SK-N-SH (cell line): ENCODE measurements around the gene AIMP1. TPM values are rescaled to one million over a fixed set of nuclear protein-coding genes. Genes with fewer than 3 reads are reported as not detected.

Source experiments
- CTCF ChIA-PET: fragments of 300-600, 350-600 bp; formaldehyde crosslinking; extraction: SDS; loops from one replicate; lab custom pipeline; 2021; lab: Yijun Ruan, JAX
- POLR2A ChIA-PET: fragments of 350-600 bp; sonication (Branson Sonifier 250); formaldehyde crosslinking; extraction: SDS; loops from one replicate; lab custom pipeline; 2020; ENCODE audit warnings: antibody characterized with exemption, inconsistent platforms; lab: Yijun Ruan, JAX
- DNase-seq: peaks from one replicate; pipeline ENCODE4 v3.0.0; 2012
- H2AFZ ChIP-seq: fragments of 200-600 bp; sonication (generic); 2 replicates; pipeline ENCODE4 v1.8.1; 2016; ENCODE audit warnings: antibody characterized with exemption, mild to moderate bottlenecking, low read depth
- H3F3A ChIP-seq: fragments of 200-600 bp; sonication (generic); replicated peaks from 2 replicates; pipeline ENCODE3; 2016; ENCODE audit warnings: antibody characterized with exemption, mild to moderate bottlenecking; ENCODE audit not compliant: insufficient read depth
- H3K27ac ChIP-seq, 2 experiments: fragments of 200-500 bp in 1 of 2; fragments of 200-600 bp in 1 of 2; sonication (Bioruptor generic) in 1 of 2; sonication (generic), shearing (Covaris generic) in 1 of 2; 2 replicates each; pipeline versions ENCODE4 v1.5.1 to v1.6.1; 2014 to 2016; ENCODE audit warnings: low read depth in 2 of 2, inconsistent platforms in 1 of 2, low read length in 1 of 2, mild to moderate bottlenecking in 1 of 2, mixed read lengths in 1 of 2
- H3K27me3 ChIP-seq: fragments of 200-600 bp; sonication (generic), shearing (Covaris generic); 2 replicates; pipeline ENCODE4 v1.6.1; 2016; ENCODE audit warnings: mixed run types; ENCODE audit not compliant: insufficient read depth
- H3K36me3 ChIP-seq, 2 experiments: fragments of 200-500 bp in 1 of 2; fragments of 200-600 bp in 1 of 2; sonication (Bioruptor generic) in 1 of 2; sonication (generic) in 1 of 2; replicated peaks in 1 of 2; 2 replicates each; pipeline versions ENCODE3 to v1.5.1; 2014 to 2016; ENCODE audit warnings: low read length in 1 of 2, mild to moderate bottlenecking in 1 of 2; ENCODE audit not compliant: insufficient read depth in 2 of 2, control insufficient read depth in 1 of 2
- H3K4me1 ChIP-seq, 2 experiments: fragments of 200-500 bp in 1 of 2; fragments of 200-600 bp in 1 of 2; sonication (Bioruptor generic) in 1 of 2; sonication (generic), shearing (Covaris generic) in 1 of 2; 2 replicates each; pipeline versions ENCODE4 v1.5.1 to v1.6.1; 2014 to 2016; ENCODE audit warnings: low read depth in 1 of 2, low read length in 1 of 2, mixed run types in 1 of 2; ENCODE audit not compliant: insufficient read depth in 2 of 2, control insufficient read depth in 1 of 2
- H3K4me2 ChIP-seq: fragments of 200-600 bp; sonication (generic), shearing (Covaris generic); 2 replicates; pipeline ENCODE4 v1.6.1; 2017; ENCODE audit warnings: mixed run types
- H3K4me3 ChIP-seq, 2 experiments: fragments of 200-500 bp in 1 of 2; fragments of 200-600 bp in 1 of 2; sonication (Bioruptor generic) in 1 of 2; sonication (generic), shearing (Covaris generic) in 1 of 2; 2 replicates each; pipeline versions ENCODE4 v1.5.1 to v1.8.1; 2014 to 2016; ENCODE audit warnings: low read depth in 2 of 2, inconsistent platforms in 1 of 2, low read length in 1 of 2, mild to moderate bottlenecking in 1 of 2, mixed read lengths in 1 of 2, moderate library complexity in 1 of 2
- H3K79me2 ChIP-seq: fragments of 200-600 bp; sonication (generic); 2 replicates; pipeline ENCODE4 v1.8.1; 2017; ENCODE audit warnings: mild to moderate bottlenecking; ENCODE audit not compliant: insufficient read depth
- H3K9ac ChIP-seq: fragments of 200-600 bp; sonication (generic); 2 replicates; pipeline ENCODE4 v1.6.1; 2017; ENCODE audit warnings: mixed run types
- H3K9me2 ChIP-seq: fragments of 200-600 bp; sonication (generic); 2 replicates; pipeline ENCODE4 v1.6.1; 2017; ENCODE audit warnings: mixed run types
- H3K9me3 ChIP-seq: fragments of 200-600 bp; sonication (generic); 2 replicates; pipeline ENCODE4 v1.6.1; 2017; ENCODE audit warnings: mixed run types, mild to moderate bottlenecking, moderate library complexity
- H4K20me1 ChIP-seq: fragments of 200-600 bp; sonication (generic); 2 replicates; pipeline ENCODE4 v1.6.1; 2017; ENCODE audit warnings: mild to moderate bottlenecking, mixed run types; ENCODE audit not compliant: insufficient read depth
- EP300 ChIP-seq, 2 experiments: IDR thresholded peaks; 2 replicates each; pipeline versions ENCODE4 v1.4.0 to v1.6.1; 2012; ENCODE audit warnings: borderline replicate concordance in 1 of 2, low read depth in 1 of 2, low read length in 1 of 2
- EZH2phosphoT487 ChIP-seq: fragments of 200-600 bp; sonication (generic); IDR thresholded peaks from 2 replicates; pipeline ENCODE4 v1.6.1; 2017; ENCODE audit warnings: low read depth, mixed run types, mild to moderate bottlenecking, antibody characterized with exemption, moderate library complexity, borderline replicate concordance
- FOXJ3 ChIP-seq: sonication (generic); formaldehyde crosslinking; IDR thresholded peaks from 2 replicates; pipeline ENCODE4 v1.5.1; 2020; ENCODE audit warnings: mild to moderate bottlenecking, missing genetic modification reagents
- FOXM1 ChIP-seq: IDR thresholded peaks from 2 replicates; pipeline ENCODE4 v1.4.0; 2012; ENCODE audit warnings: low read depth, mild to moderate bottlenecking
- GATA2 ChIP-seq: sonication (generic); formaldehyde crosslinking; IDR thresholded peaks from 2 replicates; pipeline ENCODE4 v1.5.0; 2020; ENCODE audit warnings: mild to moderate bottlenecking, missing genetic modification reagents
- NRF1 ChIP-seq: IDR thresholded peaks from 2 replicates; pipeline ENCODE4 v1.6.1; 2012; ENCODE audit warnings: low read depth, mild to moderate bottlenecking, low read length
- POLR2AphosphoS5 ChIP-seq: IDR thresholded peaks from 2 replicates; pipeline ENCODE4 v1.6.1; 2012; ENCODE audit warnings: low read depth, low read length
- RCOR1 ChIP-seq: fragments of 150-350 bp; IDR thresholded peaks from 2 replicates; pipeline ENCODE4 v1.6.1; 2017; ENCODE audit warnings: antibody characterized with exemption, low read length
- RXRA ChIP-seq: IDR thresholded peaks from 2 replicates; pipeline ENCODE4 v1.4.0; 2012; ENCODE audit warnings: low read depth, mild to moderate bottlenecking, borderline replicate concordance
- SMC3 ChIP-seq: IDR thresholded peaks from 2 replicates; pipeline ENCODE4 v1.6.1; 2012; ENCODE audit warnings: low read depth, low read length, improper control_type of control experiment
- TAF1 ChIP-seq: IDR thresholded peaks from 2 replicates; pipeline ENCODE4 v1.6.1; 2012; ENCODE audit warnings: low read depth, mild to moderate bottlenecking, low read length, moderate library complexity, borderline replicate concordance
- TCF12 ChIP-seq: IDR thresholded peaks from 2 replicates; pipeline ENCODE4 v1.4.0; 2012
- YY1 ChIP-seq: IDR thresholded peaks from 2 replicates; pipeline ENCODE4 v1.4.0; 2012; ENCODE audit warnings: low read depth, mild to moderate bottlenecking
- WGBS: methylation state at CpG from one replicate; pipeline ENCODE4 v1.1.6; 2017; ENCODE audit warnings: low lambda C conversion rate; 5-methylcytosine and 5-hydroxymethylcytosine counted together
- polyA plus RNA-seq, 3 experiments: library from polyadenylated mRNA; depleted of rRNA; stranded (reverse); fragments of >200 nt; gene quantifications; 2 replicates each; pipeline ENCODE4 v1.2.3, GENCODE V29; 2012
- TF ChIP-seq, protein P1 (sequence below): IDR thresholded peaks from 2 replicates; pipeline ENCODE4 v1.4.0; 2012; ENCODE audit warnings: low read depth, borderline replicate concordance
- TF ChIP-seq, protein P2 (sequence below): IDR thresholded peaks from 2 replicates; pipeline ENCODE4 v1.4.0; 2012; ENCODE audit warnings: low read depth
- TF ChIP-seq, protein P3 (sequence below): IDR thresholded peaks from 2 replicates; pipeline ENCODE4 v1.4.0; 2012; ENCODE audit warnings: low read depth, borderline replicate concordance

The AIMP1 gene
- polyA plus RNA-seq, 1 of the 3 experiments (the other 2 are of a cell fraction), result 14.0 TPM

DNA sequence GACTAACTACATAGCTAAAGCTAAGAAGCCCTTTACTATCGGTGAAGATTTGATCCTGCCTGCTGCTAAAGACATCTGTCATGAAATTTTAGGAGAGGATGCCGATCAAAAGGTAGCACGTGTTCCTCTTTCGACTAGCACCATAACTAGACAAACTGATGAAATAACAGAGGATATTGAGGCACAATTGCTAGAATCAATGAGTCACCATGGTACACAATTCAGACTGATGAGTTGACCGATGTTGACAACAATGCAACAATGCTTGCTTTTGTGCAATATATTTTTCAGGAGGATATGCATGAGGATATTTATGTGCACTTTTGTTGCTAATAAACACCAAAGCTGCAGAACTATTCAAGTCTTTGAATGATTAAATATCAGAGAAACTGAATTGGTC lies 24.7 kb upstream of the AIMP1 start (continued):
- no peak for TF ChIP-seq SMC3
- no peak for TF ChIP-seq YY1
- TF ChIP-seq FOXM1, result no peak
- TF ChIP-seq RXRA, result no peak
- no peak for TF ChIP-seq TCF12
- no peak for TF ChIP-seq POLR2AphosphoS5
- no peak for TF ChIP-seq FOXJ3 (CRISPR knock-in tag)
- TF ChIP-seq, protein P1, sequence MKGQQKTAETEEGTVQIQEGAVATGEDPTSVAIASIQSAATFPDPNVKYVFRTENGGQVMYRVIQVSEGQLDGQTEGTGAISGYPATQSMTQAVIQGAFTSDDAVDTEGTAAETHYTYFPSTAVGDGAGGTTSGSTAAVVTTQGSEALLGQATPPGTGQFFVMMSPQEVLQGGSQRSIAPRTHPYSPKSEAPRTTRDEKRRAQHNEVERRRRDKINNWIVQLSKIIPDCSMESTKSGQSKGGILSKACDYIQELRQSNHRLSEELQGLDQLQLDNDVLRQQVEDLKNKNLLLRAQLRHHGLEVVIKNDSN, result no peak
- TF ChIP-seq, protein P2, sequence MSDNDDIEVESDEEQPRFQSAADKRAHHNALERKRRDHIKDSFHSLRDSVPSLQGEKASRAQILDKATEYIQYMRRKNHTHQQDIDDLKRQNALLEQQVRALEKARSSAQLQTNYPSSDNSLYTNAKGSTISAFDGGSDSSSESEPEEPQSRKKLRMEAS, result no peak

DNA sequence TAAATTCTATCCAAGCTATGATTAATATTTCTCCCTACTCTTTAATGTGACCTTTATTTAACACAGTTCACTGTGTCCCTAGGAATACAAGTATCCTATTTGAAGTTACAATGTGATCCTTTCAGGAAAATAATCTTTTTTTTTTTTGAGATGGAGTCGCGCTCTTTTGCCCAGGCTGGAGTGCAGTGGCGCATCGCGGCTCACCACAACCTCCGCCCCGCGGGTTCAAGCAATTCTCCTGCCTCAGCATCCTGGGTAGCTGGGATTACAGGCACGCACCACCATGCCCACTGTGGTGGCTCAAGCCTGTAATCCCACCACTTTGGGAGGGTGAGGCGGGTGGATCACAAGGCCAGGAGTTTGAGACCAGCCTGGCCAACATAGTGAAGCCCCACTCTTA lies 22.3 kb upstream of the AIMP1 start:
- TF ChIP-seq TAF1, result no peak
- no peak for TF ChIP-seq POLR2AphosphoS5
- no peak for TF ChIP-seq FOXM1
- TF ChIP-seq, protein P3, sequence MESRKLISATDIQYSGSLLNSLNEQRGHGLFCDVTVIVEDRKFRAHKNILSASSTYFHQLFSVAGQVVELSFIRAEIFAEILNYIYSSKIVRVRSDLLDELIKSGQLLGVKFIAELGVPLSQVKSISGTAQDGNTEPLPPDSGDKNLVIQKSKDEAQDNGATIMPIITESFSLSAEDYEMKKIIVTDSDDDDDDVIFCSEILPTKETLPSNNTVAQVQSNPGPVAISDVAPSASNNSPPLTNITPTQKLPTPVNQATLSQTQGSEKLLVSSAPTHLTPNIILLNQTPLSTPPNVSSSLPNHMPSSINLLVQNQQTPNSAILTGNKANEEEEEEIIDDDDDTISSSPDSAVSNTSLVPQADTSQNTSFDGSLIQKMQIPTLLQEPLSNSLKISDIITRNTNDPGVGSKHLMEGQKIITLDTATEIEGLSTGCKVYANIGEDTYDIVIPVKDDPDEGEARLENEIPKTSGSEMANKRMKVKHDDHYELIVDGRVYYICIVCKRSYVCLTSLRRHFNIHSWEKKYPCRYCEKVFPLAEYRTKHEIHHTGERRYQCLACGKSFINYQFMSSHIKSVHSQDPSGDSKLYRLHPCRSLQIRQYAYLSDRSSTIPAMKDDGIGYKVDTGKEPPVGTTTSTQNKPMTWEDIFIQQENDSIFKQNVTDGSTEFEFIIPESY, result no peak
- TF ChIP-seq NRF1, result no peak
- TF ChIP-seq, protein P2, result no peak
- TF ChIP-seq GATA2 (CRISPR knock-in tag), result no peak
- no peak for TF ChIP-seq RXRA
- TF ChIP-seq EP300 (IDR thresholded peaks at IDR 0.05; ENCODE audit: borderline replicate concordance in 1 of 2, low read depth in 1 of 2, low read length in 1 of 2), result no peak
- TF ChIP-seq RCOR1, result no peak
- TF ChIP-seq EZH2phosphoT487, result no peak
- no peak for TF ChIP-seq YY1
- TF ChIP-seq, all 33 proteins: peak for 0
- ChIA-PET POLR2A (no interaction called here), CTCF (no interaction called here)
- Histone ChIP-seq H3K4me2 (no peak overlapping the region), H3K27ac (no peak overlapping the region), H2AFZ (no peak overlapping the region), H3K9ac (no peak overlapping the region), H3K36me3 (peaks cover 31 to 50% of the 10 kb centered on the region in 2 experiments), H3K79me2 (peaks cover 6% of the 10 kb centered on the region; the same call in 1 of the 2 replicates), H3K9me2 (no peaks in the 10 kb centered on the region), H3K27me3 (no peaks in the 10 kb centered on the region), H3K4me3 (no peak overlapping the region), H3K4me1 (no peaks in the 10 kb centered on the region), H3F3A (no peaks in the 10 kb centered on the region), H3K9me3 (no peaks in the 10 kb centered on the region), H4K20me1 (no peaks in the 10 kb centered on the region)
- no peak for DNase-seq
- WGBS, result 95% methylated on average over 10 of the region's 10 CpGs
